Stimulated activated CD8-positive, alpha-beta memory T cell treated with anti-CD3 and anti-CD28 coated beads, Interleukin-2, amount 100 ng/mL, for 1 hour (primary cell): ENCODE data around the gene ABHD17A.
A peak's percentile ranks its signal among the peaks of the same experiment; 100 is the strongest.

Source experiments
- DNase-seq, 2 donors: peaks; one replicate each; pipeline ENCODE4 v3.0.0-alpha.2; 2020; ENCODE audit warnings: low read depth in 2 of 2

Gene ABHD17A

GRCh38 chr19:1864480-1865171 is 20.7 kb downstream of the ABHD17A start:
- DNase-seq: no peak

GRCh38 chr19:1863638-1864479 is 21.4 kb downstream of the ABHD17A start:
- peak; percentile 79 to 91 for DNase-seq

- no peak for DNase-seq
Observed at GRCh38 chr19:1863328-1863637, 22.0 kb downstream of the ABHD17A start, which contains the start of gene KLF16. KLF16 (minus strand) TSS chr19:1863579; CDS start chr19:1863497, 82 bp downstream.

GRCh38 chr19:1862424-1863327 is 22.6 kb downstream of the ABHD17A start:
- DNase-seq: no peak

GRCh38 chr19:1862068-1862423 is 23.2 kb downstream of the ABHD17A start:
- no peak for DNase-seq

GRCh38 chr19:1861599-1862031 is 23.7 kb downstream of the ABHD17A start:
- DNase-seq: no peak

- no peak for DNase-seq
Observed at GRCh38 chr19:1860821-1861598, 24.3 kb downstream of the ABHD17A start.

- no peak for DNase-seq
Observed at GRCh38 chr19:1860042-1860775, 25.1 kb downstream of the ABHD17A start.

GRCh38 chr19:1859331-1859781 is 25.9 kb downstream of the ABHD17A start:
- DNase-seq: no peak

GRCh38 chr19:1858412-1859081 is 26.7 kb downstream of the ABHD17A start:
- DNase-seq: no peak

- no peak for DNase-seq
Observed at GRCh38 chr19:1857648-1858326, 27.5 kb downstream of the ABHD17A start.

- DNase-seq: no peak
Observed at GRCh38 chr19:1856698-1857603, 28.3 kb downstream of the ABHD17A start.

GRCh38 chr19:1856345-1856697 is 29.0 kb downstream of the ABHD17A start:
- no peak for DNase-seq

- DNase-seq: no peak
Observed at GRCh38 chr19:1855828-1856255, 29.5 kb downstream of the ABHD17A start.

GRCh38 chr19:1855040-1855827 is 30.1 kb downstream of the ABHD17A start:
- peak; percentile 54 to 70 for DNase-seq

- no peak for DNase-seq
Observed at GRCh38 chr19:1854542-1855039, 30.7 kb downstream of the ABHD17A start.

- no peak for DNase-seq
Observed at GRCh38 chr19:1854039-1854541, 31.2 kb downstream of the ABHD17A start.
